DMS 273 (cell line): ENCODE measurements around the gene HELZ.

Experiments
- DNase-seq: peaks from one replicate; lab custom pipeline; 2025; ENCODE audit not compliant: unreplicated experiment; lab: John Stamatoyannopoulos, UW

HELZ gene

GRCh38 chr17:67196422-67196821 is 48.6 kb downstream of the HELZ start:
- no peak for DNase-seq

GRCh38 chr17:67194134-67194533 is 50.9 kb downstream of the HELZ start:
- no peak for DNase-seq

GRCh38 chr17:67187927-67188326 is 57.1 kb downstream of the HELZ start:
- DNase-seq = no peak

GRCh38 chr17:67186782-67187181 is 58.2 kb downstream of the HELZ start:
- DNase-seq = no peak

- DNase-seq = no peak
Measured at GRCh38 chr17:67183531-67183930, 61.5 kb downstream of the HELZ start.

- DNase-seq = no peak
Measured at GRCh38 chr17:67181825-67182224, 63.2 kb downstream of the HELZ start.

GRCh38 chr17:67180275-67180674 is 64.7 kb downstream of the HELZ start:
- no peak for DNase-seq

- no peak for DNase-seq
Measured at GRCh38 chr17:67178555-67178954, 66.4 kb downstream of the HELZ start.

- DNase-seq = no peak
Measured at GRCh38 chr17:67177732-67178131, 67.3 kb downstream of the HELZ start.

- DNase-seq = no peak
Measured at GRCh38 chr17:67174190-67174589, 70.8 kb downstream of the HELZ start.

- no peak for DNase-seq
Measured at GRCh38 chr17:67171560-67171959, 73.4 kb downstream of the HELZ start.

GRCh38 chr17:67168496-67168895 is 76.5 kb downstream of the HELZ start:
- no peak for DNase-seq

GRCh38 chr17:67165201-67165600 is 79.8 kb downstream of the HELZ start:
- no peak for DNase-seq

GRCh38 chr17:67164302-67164701 is 80.7 kb downstream of the HELZ start:
- no peak for DNase-seq

- no peak for DNase-seq
Measured at GRCh38 chr17:67162771-67163170, 82.2 kb downstream of the HELZ start.

GRCh38 chr17:67161573-67161972 is 83.4 kb downstream of the HELZ start:
- DNase-seq = no peak

- DNase-seq = no peak
Measured at GRCh38 chr17:67160791-67161190, 84.2 kb downstream of the HELZ start.

GRCh38 chr17:67157732-67158639 is 87.0 kb downstream of the HELZ start:
- peak; percentile 31 for DNase-seq

- DNase-seq = no peak
Measured at GRCh38 chr17:67156269-67157199, 88.5 kb downstream of the HELZ start.

- no peak for DNase-seq
Measured at GRCh38 chr17:67152824-67153223, 92.2 kb downstream of the HELZ start.

- no peak for DNase-seq
Measured at GRCh38 chr17:67151717-67152116, 93.3 kb downstream of the HELZ start.

GRCh38 chr17:67150826-67151225 is 94.2 kb downstream of the HELZ start:
- no peak for DNase-seq
